HG03135 (cell line): ENCODE results near the gene VDR.
"Not testable (repeated sequence)": the region's sequence is repeated elsewhere in the genome, so short reads cannot be mapped to it uniquely, and the experiment has no call there.

Experiments used
- ATAC-seq: cut with Tn5 transposase; IDR thresholded peaks from one replicate; pipeline ENCODE4 v1.9.1; 2021; ENCODE audit warnings: mild to moderate bottlenecking, moderate library complexity; ENCODE audit not compliant: unreplicated experiment

The VDR gene

GRCh38 chr12:47851303-47851952 lies 53.4 kb downstream of the VDR start:
- ATAC-seq = no peak

DNA sequence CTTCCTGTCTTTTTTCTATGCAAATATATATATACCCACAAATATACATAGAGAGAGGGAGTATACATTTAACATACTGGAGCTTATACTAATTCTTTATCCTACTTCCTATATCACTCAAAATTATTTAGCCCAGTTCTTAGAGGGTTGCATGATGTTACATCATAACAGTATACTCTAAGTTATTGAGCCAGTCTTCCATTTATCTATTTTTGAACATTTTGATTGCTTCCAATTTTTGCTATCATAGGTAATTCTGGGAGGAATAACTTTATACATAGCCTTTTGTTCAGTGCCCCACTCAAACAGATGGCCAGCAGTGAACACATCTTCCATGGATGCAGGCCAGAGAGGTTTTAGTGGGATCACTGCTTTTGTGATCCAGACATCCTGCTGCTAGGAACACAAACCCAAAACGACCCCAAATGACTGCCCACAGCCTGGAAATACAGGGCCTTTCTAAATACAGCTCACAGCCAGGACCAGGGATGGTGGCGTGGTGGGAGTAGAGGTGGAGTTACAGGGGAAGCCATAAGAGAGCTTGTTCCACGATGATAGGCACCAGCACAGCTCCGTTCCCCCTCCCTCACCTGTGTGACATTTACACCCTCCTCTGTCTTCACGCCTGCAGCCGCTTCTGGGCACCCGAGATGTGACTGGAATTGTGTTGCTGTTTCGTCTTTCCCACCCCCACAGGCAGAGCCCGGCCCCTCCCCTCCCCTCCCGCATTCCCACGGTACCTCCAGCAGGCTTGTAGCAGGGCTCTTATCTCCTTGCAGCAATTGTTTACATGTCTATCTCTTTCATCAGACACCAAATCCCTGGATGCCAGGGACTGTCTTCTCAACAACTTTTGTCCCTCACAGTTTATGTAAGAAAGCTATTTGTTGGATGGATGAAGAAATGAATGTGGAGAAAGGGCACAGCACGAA lies 54.4 kb downstream of the VDR start:
- no peak for ATAC-seq

DNA sequence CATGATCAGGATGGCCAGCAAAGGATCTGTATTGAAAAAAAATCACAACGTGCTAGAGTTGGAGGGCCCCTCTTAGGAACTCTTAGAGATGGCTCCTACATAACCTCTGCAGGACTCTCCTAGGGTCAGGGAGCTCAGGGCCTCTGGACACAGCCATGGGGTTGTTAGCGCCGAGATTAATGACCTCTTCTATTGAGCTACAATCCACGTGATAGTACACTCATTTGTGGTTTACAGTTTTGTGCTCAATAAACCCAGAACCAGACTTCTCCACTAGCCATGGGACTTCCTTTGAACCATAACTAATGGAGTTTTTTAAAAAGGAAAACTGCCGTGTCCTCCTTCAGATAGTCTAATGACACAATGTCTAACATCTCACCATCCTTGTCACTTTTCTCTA lies 55.5 kb downstream of the VDR start:
- ATAC-seq = no peak

DNA sequence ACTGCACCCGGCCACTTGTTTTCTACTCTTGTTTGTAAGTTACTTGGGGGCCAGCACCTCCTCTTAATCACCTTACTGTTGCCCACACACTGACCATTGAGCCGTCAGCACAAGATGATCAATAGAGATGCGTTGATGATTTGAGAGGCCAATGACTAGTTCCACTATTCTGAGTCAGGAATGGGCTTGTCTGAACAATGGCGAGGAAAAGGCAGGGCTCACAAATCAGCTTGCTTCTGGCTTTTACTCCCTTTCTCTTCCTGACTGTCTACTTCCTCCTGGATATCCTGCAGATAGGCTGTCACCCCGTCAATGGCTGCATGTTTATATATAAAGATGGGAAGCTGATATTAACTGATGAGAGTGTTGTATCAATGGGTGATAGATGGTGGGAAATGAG lies 55.9 kb downstream of the VDR start:
- no peak for ATAC-seq

DNA sequence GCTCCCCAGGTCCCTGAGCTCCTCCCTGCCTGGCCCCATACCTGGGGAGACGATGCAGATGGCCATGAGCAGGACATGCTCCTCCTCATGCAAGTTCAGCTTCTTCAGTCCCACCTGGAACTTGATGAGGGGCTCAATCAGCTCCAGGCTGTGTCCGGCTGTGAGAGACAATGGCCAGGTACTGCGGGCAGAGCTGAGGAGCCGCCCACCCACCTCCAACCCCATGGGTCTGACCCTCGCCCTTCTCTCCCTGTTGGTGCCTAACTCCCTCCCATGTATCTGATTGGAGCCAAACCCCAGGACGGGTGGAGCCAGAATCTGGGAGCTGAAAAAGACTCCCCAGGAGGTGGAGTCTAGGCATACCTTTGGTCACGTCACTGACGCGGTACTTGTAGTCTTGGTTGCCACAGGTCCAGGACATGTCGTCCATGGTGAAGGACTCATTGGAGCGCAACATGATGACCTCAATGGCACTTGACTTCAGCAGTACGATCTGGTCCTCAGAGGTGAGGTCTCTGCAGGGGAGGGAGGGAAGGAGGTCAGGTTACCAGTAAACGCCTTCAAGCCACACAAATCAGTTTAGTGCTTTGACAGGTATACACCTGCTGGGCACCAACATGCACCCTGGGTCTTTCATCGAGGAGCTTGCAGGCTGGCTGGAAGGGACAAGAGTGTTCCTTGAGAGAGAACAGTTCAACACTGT lies 58.3 kb downstream of the VDR start:
- no peak for ATAC-seq

DNA sequence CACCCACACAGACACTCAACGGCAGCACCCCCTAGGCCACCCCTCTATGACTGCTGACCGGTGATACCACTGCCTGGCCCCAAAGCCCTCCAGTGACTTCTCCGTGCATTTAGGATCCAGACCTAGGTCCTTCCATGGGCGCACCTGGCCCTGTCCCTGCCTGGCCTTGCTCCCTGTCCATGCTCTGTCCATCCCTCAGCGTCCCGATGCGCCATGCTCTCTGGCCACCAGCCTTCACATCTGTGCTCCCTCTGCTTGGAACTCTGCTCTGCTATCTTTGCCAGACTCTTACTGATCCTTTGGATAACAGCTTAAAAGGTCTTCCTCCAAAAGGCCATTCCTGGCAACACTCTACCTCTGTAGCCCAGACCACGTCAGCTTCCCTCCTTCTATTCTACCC lies 59.7 kb downstream of the VDR start:
- ATAC-seq = no peak

DNA sequence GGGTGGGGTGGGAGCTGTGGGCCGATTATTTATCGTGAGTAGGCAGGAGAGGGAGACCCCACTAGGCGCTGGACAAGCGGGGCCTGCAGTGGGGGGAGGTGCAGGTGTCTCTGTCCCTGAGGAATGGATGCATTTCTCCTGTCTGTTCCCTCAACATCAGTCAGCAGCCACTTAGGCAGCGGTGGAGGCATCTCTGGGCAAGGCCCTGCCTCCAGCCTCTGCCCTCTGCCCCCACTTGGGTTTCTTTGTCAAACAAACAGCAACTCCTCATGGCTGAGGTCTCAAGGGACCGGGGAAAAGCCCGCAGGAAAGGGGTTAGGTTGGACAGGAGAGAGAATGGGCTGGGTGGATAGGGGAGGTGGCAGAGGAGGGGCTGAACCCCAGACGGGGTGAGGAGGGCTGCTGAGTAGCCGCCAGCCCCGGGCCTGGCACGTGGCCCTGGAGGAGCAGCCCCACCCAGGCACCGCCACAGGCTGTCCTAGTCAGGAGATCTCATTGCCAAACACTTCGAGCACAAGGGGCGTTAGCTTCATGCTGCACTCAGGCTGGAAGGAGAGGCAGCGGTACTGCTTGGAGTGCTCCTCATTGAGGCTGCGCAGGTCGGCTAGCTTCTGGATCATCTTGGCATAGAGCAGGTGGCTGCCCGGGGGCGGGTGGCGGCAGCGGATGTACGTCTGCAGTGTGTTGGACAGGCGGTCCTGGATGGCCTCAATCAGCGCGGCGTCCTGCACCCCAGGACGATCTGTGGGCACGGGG lies 60.4 kb downstream of the VDR start:
- ATAC-seq = no peak

DNA sequence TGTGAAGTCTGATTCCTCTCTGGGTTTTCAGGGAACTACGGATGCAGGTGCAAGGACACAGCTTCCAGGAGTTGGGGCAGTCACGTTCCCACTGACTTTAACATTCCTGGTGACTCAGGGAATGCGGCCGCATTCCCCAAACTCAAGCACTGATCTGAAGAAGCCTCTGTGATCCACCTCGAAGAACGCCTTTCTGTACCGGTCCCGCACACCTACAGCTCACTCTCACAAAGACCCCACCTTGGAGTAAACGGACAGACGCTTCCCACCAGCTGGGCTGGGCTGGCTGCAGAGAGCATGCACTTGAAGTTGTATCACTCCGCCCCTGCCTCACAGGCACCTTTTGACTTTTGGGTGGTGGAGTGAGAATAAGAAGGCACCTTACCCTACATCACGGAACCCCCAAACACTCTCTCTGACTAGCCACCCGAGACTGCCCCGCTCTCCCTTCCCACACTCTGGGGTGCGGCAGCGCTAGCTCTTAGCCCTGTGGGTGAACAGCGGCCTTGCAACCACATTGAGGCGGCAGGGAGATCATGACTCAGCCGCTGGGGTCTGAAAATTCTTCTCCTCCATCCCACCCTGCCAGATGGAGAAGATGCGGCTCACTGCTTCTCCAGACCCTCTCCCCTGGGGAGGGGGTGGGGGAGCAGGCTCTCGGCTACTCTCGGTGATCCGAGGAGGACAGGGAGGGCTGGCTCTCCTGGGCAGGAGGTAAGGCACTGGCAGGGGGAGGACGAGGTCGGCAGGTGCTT lies 61.4 kb downstream of the VDR start:
- ATAC-seq = no peak

DNA sequence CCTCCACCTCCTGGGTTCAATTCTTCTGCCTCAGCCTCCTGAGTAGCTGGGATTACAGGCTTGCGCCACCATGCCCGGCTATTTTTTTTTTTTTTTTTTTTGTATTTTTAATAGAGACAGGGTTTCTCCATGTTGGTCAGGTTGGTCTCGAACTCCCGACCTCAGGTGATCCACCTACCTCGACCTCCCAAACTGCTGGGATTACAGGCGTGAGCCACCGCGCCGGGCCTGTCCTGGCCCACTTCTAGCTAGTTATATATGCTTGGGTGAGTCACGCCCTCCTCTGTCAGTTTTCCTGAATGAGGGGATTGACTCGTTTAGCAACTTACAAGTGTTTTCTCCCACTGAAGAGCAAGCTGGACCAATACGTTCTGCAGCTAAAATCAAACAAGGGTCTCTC lies 62.3 kb downstream of the VDR start:
- ATAC-seq = not testable (repeated sequence)

- no peak for ATAC-seq
Observed at GRCh38 chr12:47841910-47842309, 62.9 kb downstream of the VDR start.

DNA sequence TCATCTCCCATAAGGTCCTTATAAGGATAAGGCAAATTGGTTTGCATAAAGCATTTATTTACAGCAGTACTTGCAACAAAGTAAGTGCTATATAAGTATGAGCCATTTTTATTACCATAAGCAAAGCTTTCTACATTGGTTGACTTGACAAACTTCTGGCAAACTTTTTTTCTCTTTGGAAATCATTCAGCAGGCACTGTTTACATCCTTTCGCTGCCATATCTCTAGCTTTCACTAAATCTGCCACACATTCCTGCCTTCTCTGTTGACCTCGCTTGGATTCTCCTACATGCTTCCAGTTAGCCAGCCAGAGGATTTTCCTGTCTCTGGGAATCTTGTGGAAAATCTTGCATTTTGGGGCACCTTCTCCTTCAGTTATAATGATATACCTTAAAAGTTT lies 63.3 kb downstream of the VDR start:
- ATAC-seq = no peak

DNA sequence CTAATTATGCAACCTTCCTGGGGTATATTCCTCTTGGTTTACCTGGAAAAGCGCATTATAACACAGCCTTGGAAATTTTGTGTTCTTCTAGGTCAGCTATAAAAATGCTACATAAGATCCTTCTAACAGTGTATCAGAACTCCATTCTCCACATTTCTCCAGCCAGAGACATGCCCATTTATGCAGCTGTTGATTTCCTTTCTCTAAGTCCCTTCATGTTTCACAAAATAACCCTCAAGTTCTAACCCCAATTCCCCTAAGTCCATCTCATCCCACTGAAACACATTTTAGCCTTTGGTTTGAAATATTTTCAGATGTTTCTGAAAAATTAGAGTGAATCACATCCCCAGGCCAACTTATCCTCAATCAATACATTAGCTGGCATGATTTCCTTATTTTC lies 64.2 kb downstream of the VDR start:
- no peak for ATAC-seq

DNA sequence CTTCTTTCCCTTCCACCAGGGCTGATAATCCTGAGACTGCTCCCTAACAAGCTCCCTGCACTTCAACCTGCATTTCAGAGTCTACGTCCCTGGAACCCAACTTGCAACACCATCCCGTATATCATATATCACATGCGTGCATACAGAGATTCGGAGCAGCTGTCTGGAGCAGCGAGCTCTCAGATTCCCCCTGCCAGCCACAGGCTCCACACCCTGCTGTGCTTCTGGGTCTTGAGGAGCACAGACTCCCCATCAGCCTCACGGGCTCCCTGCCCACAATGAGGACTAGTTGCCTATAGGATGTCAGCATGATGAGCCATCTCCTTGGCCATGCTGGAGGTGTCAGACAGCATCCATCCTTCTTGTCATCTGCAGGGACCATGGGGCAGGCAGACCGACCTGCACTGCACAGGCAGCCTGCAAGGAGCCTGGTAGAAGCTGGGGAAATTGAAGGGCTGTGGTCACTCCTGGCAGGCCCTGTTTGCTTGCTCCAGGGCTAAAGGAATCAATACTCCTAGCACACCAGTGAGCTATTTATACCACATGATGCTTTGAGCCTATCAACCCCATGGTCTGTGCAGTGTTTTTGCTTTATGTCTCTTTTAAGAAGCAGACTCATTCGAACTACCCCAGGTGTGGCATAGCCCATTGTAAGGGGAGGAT lies 65.4 kb downstream of the VDR start:
- ATAC-seq = no peak

- ATAC-seq = no peak
Observed at GRCh38 chr12:47838286-47838931, 66.4 kb downstream of the VDR start.

GRCh38 chr12:47837190-47838171 lies 67.3 kb downstream of the VDR start:
- ATAC-seq = no peak

- ATAC-seq = no peak
Observed at GRCh38 chr12:47835831-47836155, 69.0 kb downstream of the VDR start.

- ATAC-seq = no peak
Observed at GRCh38 chr12:47835006-47835830, 69.6 kb downstream of the VDR start.
